Measurements from ENCODE around the gene TMEM134.

TMEM134 gene

GRCh38 chr11:67510023-67510345, 40.9 kb upstream of the TMEM134 start:
- Histone ChIP-seq H3K4me2 (ENCODE audit: low read length) (no peak overlapping the region), H3K79me2 (ENCODE audit: low read length) (peaks cover 10% of the 10 kb centered on the region), H2AFZ (ENCODE audit: low read depth, low read length) (no peak overlapping the region), H3K27ac (ENCODE audit: low read length) (no peak overlapping the region), H3K27me3 (ENCODE audit: low read depth, low read length) (peaks cover 10% of the 10 kb centered on the region), H3K36me3 (replicated peaks; ENCODE audit: low read depth, low read length) (no peaks in the 10 kb centered on the region), H3K9me3 (ENCODE audit: insufficient read depth, low read length) (no peaks in the 10 kb centered on the region), H3K4me3 (ENCODE audit: low read length) (no peak overlapping the region), H3K9ac (ENCODE audit: low read length) (no peak overlapping the region), H4K20me1 (ENCODE audit: insufficient read depth, low read length) (no peaks in the 10 kb centered on the region), H3K4me1 (ENCODE audit: low read length) (peaks cover 24% of the 10 kb centered on the region)
- TF ChIP-seq EZH2phosphoT487 (IDR thresholded peaks at IDR 0.05; ENCODE audit: low read depth), result no peak
- TF ChIP-seq CTCF (IDR thresholded peaks at IDR 0.05; ENCODE audit: low read depth, low read length), result no peak

GRCh38 chr11:67508486-67509121, 39.6 kb upstream of the TMEM134 start:
- TF ChIP-seq EZH2phosphoT487 (IDR thresholded peaks at IDR 0.05; ENCODE audit: low read depth), result no peak
- no peak for TF ChIP-seq CTCF (IDR thresholded peaks at IDR 0.05; ENCODE audit: low read depth, low read length)
- H3K4me2 ChIP-seq (ENCODE audit: low read length), result peak overlapping the region; percentile 95
- H4K20me1 ChIP-seq (ENCODE audit: insufficient read depth, low read length), result peaks cover 5% of the 10 kb centered on the region; the same call in 1 of the 2 replicates
- H3K9ac ChIP-seq (ENCODE audit: low read length), result peak overlapping the region; percentile 74
- peaks cover 3% of the 10 kb centered on the region; the same call in 1 of the 2 replicates for H3K27me3 ChIP-seq (ENCODE audit: low read depth, low read length)
- peaks cover 24% of the 10 kb centered on the region for H3K79me2 ChIP-seq (ENCODE audit: low read length)
- H3K27ac ChIP-seq (ENCODE audit: low read length), result peak overlapping the region; percentile 73
- H2AFZ ChIP-seq (ENCODE audit: low read depth, low read length), result peak overlapping the region; percentile 86
- no peaks in the 10 kb centered on the region for H3K36me3 ChIP-seq (replicated peaks; ENCODE audit: low read depth, low read length)
- peaks cover 29% of the 10 kb centered on the region for H3K4me1 ChIP-seq (ENCODE audit: low read length)
- peak overlapping the region; percentile 82 for H3K4me3 ChIP-seq (ENCODE audit: low read length)
- H3K9me3 ChIP-seq (ENCODE audit: insufficient read depth, low read length), result no peaks in the 10 kb centered on the region

GRCh38 chr11:67507864-67508485, 38.9 kb upstream of the TMEM134 start, which contains the start of gene CDK2AP2:
Gene CDK2AP2, minus strand, starts transcription at chr11:67508162. Its CDS starts 80 bp downstream, at chr11:67508082.
- peaks cover 30% of the 10 kb centered on the region for H3K4me1 ChIP-seq (ENCODE audit: low read length)
- peaks cover 26% of the 10 kb centered on the region for H3K79me2 ChIP-seq (ENCODE audit: low read length)
- H3K4me2 ChIP-seq (ENCODE audit: low read length), result peak within 1 kb of the TSS; percentile 95
- peak within 1 kb of the TSS; percentile 82 for H3K4me3 ChIP-seq (ENCODE audit: low read length)
- H2AFZ ChIP-seq (ENCODE audit: low read depth, low read length), result peak within 1 kb of the TSS; percentile 86
- peaks cover 11% of the 10 kb centered on the region for H4K20me1 ChIP-seq (ENCODE audit: insufficient read depth, low read length)
- H3K27me3 ChIP-seq (ENCODE audit: low read depth, low read length), result peaks cover 3% of the 10 kb centered on the region; the same call in 1 of the 2 replicates
- peak within 1 kb of the TSS; percentile 74 for H3K9ac ChIP-seq (ENCODE audit: low read length)
- peak within 1 kb of the TSS; percentile 73 for H3K27ac ChIP-seq (ENCODE audit: low read length)
- no peaks in the 10 kb centered on the region for H3K9me3 ChIP-seq (ENCODE audit: insufficient read depth, low read length)
- no peak for TF ChIP-seq CTCF (IDR thresholded peaks at IDR 0.05; ENCODE audit: low read depth, low read length)
- no peak for TF ChIP-seq EZH2phosphoT487 (IDR thresholded peaks at IDR 0.05; ENCODE audit: low read depth)
- H3K36me3 ChIP-seq (replicated peaks; ENCODE audit: low read depth, low read length), result peaks cover 2% of the 10 kb centered on the region

- Histone ChIP-seq H4K20me1 (ENCODE audit: insufficient read depth, low read length) (peaks cover 17% of the 10 kb centered on the region), H3K4me1 (ENCODE audit: low read length) (peaks cover 30% of the 10 kb centered on the region), H3K9me3 (ENCODE audit: insufficient read depth, low read length) (no peaks in the 10 kb centered on the region), H3K4me2 (ENCODE audit: low read length) (peak overlapping the region; percentile 93), H3K79me2 (ENCODE audit: low read length) (peaks cover 26% of the 10 kb centered on the region), H3K9ac (ENCODE audit: low read length) (peak overlapping the region; percentile 68), H3K4me3 (ENCODE audit: low read length) (peak overlapping the region; percentile 82), H3K36me3 (replicated peaks; ENCODE audit: low read depth, low read length) (peaks cover 8% of the 10 kb centered on the region), H3K27ac (ENCODE audit: low read length) (peak overlapping the region; percentile 70), H3K27me3 (ENCODE audit: low read depth, low read length) (no peaks in the 10 kb centered on the region), H2AFZ (ENCODE audit: low read depth, low read length) (no peak overlapping the region; the same call in 1 of the 2 replicates)
- TF ChIP-seq CTCF (IDR thresholded peaks at IDR 0.05; ENCODE audit: low read depth, low read length), result no peak
- no peak for TF ChIP-seq EZH2phosphoT487 (IDR thresholded peaks at IDR 0.05; ENCODE audit: low read depth)
Observed at GRCh38 chr11:67507242-67507863, 38.3 kb upstream of the TMEM134 start.
